Heart right ventricle (tissue), 16 donors: ENCODE data around the gene RIN3. TPM values are rescaled to one million over a fixed set of nuclear protein-coding genes. Genes with fewer than 3 reads are reported as not detected.

Experiments
- ATAC-seq, 8 donors: fragments of 200-7000 bp; cut with Tn5 transposase; one replicate each; pipeline ENCODE4 v1.9.1; 2020; ENCODE audit warnings: mild to moderate bottlenecking in 8 of 8, moderate library complexity in 8 of 8, moderate number of reproducible peaks in 1 of 8
- DNase-seq, 2 donors: peaks; one replicate each; pipeline ENCODE4 v3.0.0-alpha.2; 2020
- H3K27ac ChIP-seq, 10 donors: fragments of 200-600 bp; sonication (generic) in 2 of 10; one replicate each; pipeline versions ENCODE4 v1.5.0 to v1.8.0; 2020 to 2022; ENCODE audit warnings: mild to moderate bottlenecking in 3 of 10
- H3K27me3 ChIP-seq, 7 donors: fragments of 200-600 bp; one replicate each; pipeline ENCODE4 v1.8.0; 2021 to 2022; ENCODE audit warnings: mild to moderate bottlenecking in 2 of 7
- H3K36me3 ChIP-seq, 9 donors: fragments of 200-600 bp; sonication (generic) in 1 of 9; one replicate each; pipeline versions ENCODE4 v1.5.0 to v1.8.0; 2020 to 2022; ENCODE audit warnings: mild to moderate bottlenecking in 2 of 9
- H3K4me1 ChIP-seq, 9 donors: fragments of 200-600 bp; sonication (generic) in 1 of 9; one replicate each; pipeline versions ENCODE4 v1.5.0 to v1.8.0; 2020 to 2022; ENCODE audit warnings: mild to moderate bottlenecking in 4 of 9
- H3K4me3 ChIP-seq, 10 donors: fragments of 200-600 bp; sonication (generic) in 2 of 10; one replicate each; pipeline versions ENCODE4 v1.5.0 to v1.8.0; 2020 to 2022; ENCODE audit warnings: mild to moderate bottlenecking in 7 of 10, moderate library complexity in 2 of 10
- H3K9me3 ChIP-seq, 11 donors: fragments of 200-600 bp in 10 of 11; sonication (generic) in 2 of 11; one replicate each; pipeline versions ENCODE4 v1.5.0 to v1.8.0; 2013 to 2022; ENCODE audit warnings: mild to moderate bottlenecking in 2 of 11, control low read depth in 1 of 11, moderate library complexity in 1 of 11
- CTCF ChIP-seq, 9 donors: fragments of 200-600 bp; sonication (generic) in 2 of 9; IDR thresholded peaks; one replicate each; pipeline versions ENCODE4 v1.5.0 to v1.8.0; 2021 to 2022; ENCODE audit warnings: antibody characterized with exemption in 9 of 9, mild to moderate bottlenecking in 5 of 9, moderate library complexity in 1 of 9
- WGBS, 2 donors: extraction: QIAGEN DNeasy Blood & Tissue Kit; methylation state at CpG; one replicate each; pipeline ENCODE4 v1.1.7; 2013; ENCODE audit warnings: inconsistent platforms in 1 of 2; 5-methylcytosine and 5-hydroxymethylcytosine counted together
- intact Hi-C, 10 donors: fragments of 100-400 bp; cut with DNase I; formaldehyde crosslinking; loops; one replicate each; pipeline versions ENCODE4 v1.11.1 to v1.14.2; 2022
- polyA plus RNA-seq, 2 donors: library from polyadenylated mRNA; stranded (reverse); fragments of 200-250 nt; gene quantifications; one replicate each; pipeline ENCODE4 v1.2.3, GENCODE V29; 2013
- total RNA-seq, 10 donors: library from RNA; stranded (reverse); fragmentation: NEBNext Ultra II Directional in 3 of 10; extraction: Animal tissue kit (Norgen Biotek cat#: 25700) in 3 of 10; gene quantifications; one replicate each; pipeline versions ENCODE4 v1.2.1 to v1.2.4, GENCODE V29; 2021 to 2023
- donor health status: Arrhythmogenic right ventricular cardiomyopathy.
- donor health status: ischemic (EF 13 %, LVEDD 7.1; RV severe dilation, severe dysfunction).
- donor health status: healthy with polysubstance abuse.
- donor health status: DM: no; HTN: yes; CAD: no.
- donor health status: DM: no; HTN: no; CAD: no.
- donor health status: ischemic (EF 25% LVEDD 6.9; RV normal size, moderate dysfunction).
- donor health status: ischemic (EF 25% LVEDD 5.7; RV mildly dilated, moderate dysfunction).
- donor health status: healthy.
- donor health status: DM: yes; HTN: yes; CAD: no.
- donor health status: Ischemic cardiomyopathy.
- donor health status: ischemic (EF 35%, LVEDD 5.7; RV mildly dilated, moderate dysfunction).
- donor health status: nonischemic (EF 11% LVEDD 7.7; RV severe dilation, severe dysfunction).
- donor health status: DM: yes; HTN: yes; CAD: no.
- donor health status: PGD.
- donor health status: ischemic (EF 29% LVEDD 5.4; RV normal size, mild dysfunction).
- donor health status: nonischemic (EF 23%, LVEDD 6.1; RV moderate dilation, normal function).

Gene RIN3
- total and polyA plus RNA-seq, 12 donors, result 7.2 to 24.0 (median 12.2) TPM

DNA sequence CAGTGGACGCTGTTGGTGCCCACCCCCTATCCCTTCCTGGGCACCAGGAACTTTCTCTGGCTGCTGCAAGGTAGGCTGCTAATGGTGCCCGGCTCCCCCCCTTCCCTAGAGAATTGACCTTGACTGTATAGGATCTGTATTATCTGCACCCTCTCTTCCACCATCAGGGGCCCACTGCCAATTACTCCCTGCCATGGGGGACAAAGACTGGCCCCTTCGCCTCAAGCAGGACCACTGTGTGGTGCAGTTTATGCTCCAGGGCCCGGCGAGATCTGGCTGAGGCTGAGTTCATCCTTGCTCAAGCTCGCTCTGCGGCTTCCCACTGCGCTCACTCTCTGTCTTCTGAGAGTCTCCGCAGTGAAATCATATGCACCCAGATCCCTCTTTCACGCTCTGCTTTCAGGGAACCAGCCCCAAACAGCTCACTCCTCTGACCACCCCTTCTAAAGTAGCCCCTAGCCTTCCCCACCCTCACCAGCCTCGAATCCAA lies 139.6 kb downstream of the RIN3 start:
- Histone ChIP-seq H3K36me3 (peaks cover 0 to 41% (median 0%) of the 10 kb centered on the region in 9 donors), H3K4me3 (peak overlapping the region in 8 of 10 donors; percentile 12 to 62 (median 31)), H3K27ac (peak overlapping the region in 4 of 10 donors; percentile 4 to 95 (median 62)), H3K27me3 (no peaks in the 10 kb centered on the region), H3K4me1 (peaks cover 0 to 64% (median 11%) of the 10 kb centered on the region in 9 donors), H3K9me3 (no peaks in the 10 kb centered on the region)
- WGBS, 2 donors, result 86 to 92% methylated on average over 11 of the region's 11 CpGs
- TF ChIP-seq CTCF (IDR thresholded peaks at IDR 0.05), result no peak
- ATAC-seq, result no peak
- DNase-seq, result no peak
- intact Hi-C loops, result no loop called here

DNA sequence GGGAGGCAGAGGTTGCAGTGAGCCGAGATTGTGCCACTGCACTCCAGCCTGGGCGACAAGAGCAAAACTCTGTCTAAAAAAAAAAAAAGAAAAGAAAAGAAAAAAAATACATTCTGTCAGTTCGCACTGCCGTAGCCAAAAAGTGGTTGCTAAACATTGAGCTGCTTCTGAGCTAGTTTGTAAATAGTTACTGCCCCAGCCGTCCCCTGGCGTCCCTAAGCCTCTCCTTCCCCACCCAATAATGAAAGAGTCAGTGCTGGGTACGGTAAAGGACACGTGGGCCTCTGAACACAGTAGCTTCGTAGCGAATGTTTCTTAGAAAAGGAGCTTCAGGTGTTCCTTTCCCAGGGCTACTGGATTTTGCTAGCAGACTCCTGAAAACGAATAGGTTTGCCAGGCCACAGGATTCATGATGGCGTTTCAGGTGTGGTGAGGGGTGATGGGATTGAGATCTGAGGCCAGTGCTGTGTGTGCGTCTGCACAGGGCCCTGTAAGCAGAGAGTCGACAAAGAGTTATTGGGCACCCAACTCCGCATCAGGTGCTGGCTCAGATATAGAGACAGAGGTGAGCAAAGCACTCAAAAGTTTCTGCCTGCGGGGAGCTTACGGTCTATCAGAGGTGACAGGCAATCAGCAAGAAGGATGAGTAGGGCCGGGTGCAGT lies 140.8 kb downstream of the RIN3 start:
- H3K27ac ChIP-seq, result peak overlapping the region in 1 of 10 donors; percentile 95
- peak overlapping the region in 4 of 10 donors; percentile 29 to 62 (median 34) for H3K4me3 ChIP-seq
- DNase-seq (no peak), ATAC-seq (no peak)
- WGBS, 2 donors, result 91 to 92% methylated on average over 18 of the region's 18 CpGs
- no peaks in the 10 kb centered on the region for H3K27me3 ChIP-seq
- H3K9me3 ChIP-seq, result no peaks in the 10 kb centered on the region
- H3K4me1 ChIP-seq, result peaks cover 0 to 64% (median 18%) of the 10 kb centered on the region in 9 donors
- TF ChIP-seq CTCF (IDR thresholded peaks at IDR 0.05), result no peak
- H3K36me3 ChIP-seq, result peaks cover 0 to 42% (median 0%) of the 10 kb centered on the region in 9 donors
- intact Hi-C loops, result no loop called here

DNA sequence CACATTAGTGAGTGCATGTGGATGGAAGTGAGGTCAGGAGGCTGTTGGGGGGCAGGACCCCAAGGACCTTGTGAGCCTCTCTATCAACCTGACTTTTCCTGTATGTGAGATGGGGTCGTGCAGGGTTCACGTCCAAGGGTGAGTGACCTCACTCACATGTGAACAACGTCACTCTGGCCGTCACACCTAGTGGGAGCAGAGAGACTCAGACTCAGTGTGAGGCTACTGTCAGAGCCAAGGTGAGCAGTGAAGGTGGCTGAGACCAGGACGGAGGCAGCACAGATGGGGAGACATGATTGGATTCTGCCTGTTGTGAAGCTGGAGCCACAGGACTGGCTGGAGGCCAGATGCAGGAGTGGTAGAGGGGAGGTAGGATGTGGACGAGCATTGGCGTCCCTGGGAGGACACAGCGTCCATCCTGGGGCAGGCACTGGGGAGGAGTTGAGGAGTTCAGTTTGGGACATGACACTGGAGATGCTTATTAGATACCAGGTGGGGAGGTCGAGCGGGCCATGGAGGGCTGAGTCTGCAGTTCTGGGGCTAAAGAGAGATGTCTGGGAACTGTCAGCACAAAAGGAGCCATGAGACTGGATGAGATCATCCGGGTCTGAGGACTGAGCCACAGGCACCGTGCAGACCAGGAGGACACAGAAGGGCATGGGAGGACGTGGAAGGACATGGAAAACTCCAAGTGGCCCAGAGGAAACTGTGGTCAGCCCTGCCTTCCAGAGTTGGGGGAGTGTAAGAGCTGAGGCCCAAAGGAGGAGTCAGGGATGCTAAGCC lies 142.0 kb downstream of the RIN3 start:
- no peak for TF ChIP-seq CTCF (IDR thresholded peaks at IDR 0.05)
- intact Hi-C loops, result loop anchor here in 1 of 10 donors (5.0 kb wide), 1 partner anchor 393 kb away; no protein-coding TSS in a partner anchor
- Histone ChIP-seq H3K4me3 (peak overlapping the region in 1 of 10 donors; percentile 62), H3K36me3 (peaks cover 0 to 43% (median 3%) of the 10 kb centered on the region in 9 donors), H3K27ac (peak overlapping the region in 4 of 10 donors; percentile 8 to 95 (median 47)), H3K9me3 (no peaks in the 10 kb centered on the region), H3K4me1 (peaks cover 0 to 64% (median 29%) of the 10 kb centered on the region in 9 donors), H3K27me3 (no peaks in the 10 kb centered on the region)
- DNase-seq, result no peak
- peak in 2 of 8 donors; percentile 5 to 7 for ATAC-seq
- WGBS, 2 donors, result 69 to 73% methylated on average over 13 of the region's 13 CpGs
